Gastroesophageal sphincter (tissue), 3 donors: ENCODE measurements around the gene NET1.
"Not testable (repeated sequence)": the region's sequence is repeated elsewhere in the genome, so short reads cannot be mapped to it uniquely, and the experiment has no call there.

Source experiments
- CTCF ChIP-seq, 4 experiments: fragments of 200-600 bp in 2 of 4; fragments of 450-650 bp in 2 of 4; sonication (generic) in 1 of 4; IDR thresholded peaks; one replicate each; pipeline ENCODE4 v1.5.1; 2017 to 2019; ENCODE audit warnings: antibody characterized with exemption in 4 of 4, mild to moderate bottlenecking in 2 of 4, moderate library complexity in 2 of 4
- EP300 ChIP-seq: sonication (generic); formaldehyde crosslinking; IDR thresholded peaks from one replicate; pipeline ENCODE4 v1.6.1; 2017; ENCODE audit warnings: antibody characterized with exemption, mild to moderate bottlenecking
- POLR2A ChIP-seq, 2 donors: fragments of 450-650 bp; IDR thresholded peaks; one replicate each; pipeline ENCODE4 v1.6.1; 2017; ENCODE audit warnings: antibody characterized with exemption in 2 of 2, mild to moderate bottlenecking in 2 of 2, moderate library complexity in 1 of 2
- POLR2AphosphoS5 ChIP-seq: sonication (generic); formaldehyde crosslinking; IDR thresholded peaks from one replicate; pipeline ENCODE4 v1.6.1; 2017; ENCODE audit warnings: antibody characterized with exemption

GRCh38 chr10:5410787-5411186, 1.6 kb upstream of the NET1 start:
- TF ChIP-seq CTCF (IDR thresholded peaks at IDR 0.05); EP300; POLR2A (IDR thresholded peaks at IDR 0.05); POLR2AphosphoS5: not testable (repeated sequence)
